OCI-LY1 (cell line): ENCODE measurements around the gene CCDC154.
A peak's percentile ranks its signal among the peaks of the same experiment; 100 is the strongest.

Source experiments
- H2AFZ ChIP-seq: fragments of 200-600 bp; sonication (generic), shearing (Covaris generic); 2 replicates; pipeline ENCODE4 v1.6.0; 2014; ENCODE audit warnings: antibody characterized with exemption, mild to moderate bottlenecking, low read length
- H3F3A ChIP-seq: fragments of 200-600 bp; sonication (generic), shearing (Covaris generic); 2 replicates; pipeline ENCODE4 v1.6.0; 2014; ENCODE audit warnings: mild to moderate bottlenecking, antibody characterized with exemption, low read length, moderate library complexity; ENCODE audit not compliant: insufficient read depth
- H3K27ac ChIP-seq: fragments of 200-600 bp; sonication (generic); 2 replicates; pipeline ENCODE4 v1.5.1; 2014; ENCODE audit warnings: low read length, mixed run types, mild to moderate bottlenecking, low read depth; ENCODE audit not compliant: poor library complexity, severe bottlenecking
- H3K27me3 ChIP-seq: fragments of 200-600 bp; sonication (generic); 2 replicates; pipeline ENCODE4 v1.6.0; 2014; ENCODE audit warnings: antibody characterized with exemption, mild to moderate bottlenecking, low read length, moderate library complexity; ENCODE audit not compliant: insufficient read depth
- H3K36me3 ChIP-seq: fragments of 200-600 bp; sonication (generic); 2 replicates; pipeline ENCODE4 v1.6.1; 2014; ENCODE audit warnings: mild to moderate bottlenecking, antibody characterized with exemption, low read length, moderate library complexity, mixed read lengths; ENCODE audit not compliant: insufficient read depth
- H3K4me1 ChIP-seq: fragments of 200-600 bp; sonication (generic); 2 replicates; pipeline ENCODE4 v1.5.1; 2014; ENCODE audit warnings: mild to moderate bottlenecking, low read length, moderate library complexity; ENCODE audit not compliant: insufficient read depth, severe bottlenecking
- H3K4me2 ChIP-seq: fragments of 200-600 bp; sonication (generic), shearing (Covaris generic); 2 replicates; pipeline ENCODE4 v1.6.1; 2014; ENCODE audit warnings: low read length
- H3K4me3 ChIP-seq: fragments of 200-600 bp; sonication (generic); 2 replicates; pipeline ENCODE4 v1.5.1; 2014; ENCODE audit warnings: low read length, low read depth, mild to moderate bottlenecking, mixed read lengths; ENCODE audit not compliant: poor library complexity, severe bottlenecking
- H3K79me2 ChIP-seq: fragments of 200-600 bp; shearing (Covaris generic); 2 replicates; pipeline ENCODE4 v1.6.1; 2016; ENCODE audit warnings: mixed run types, low read length, mixed read lengths; ENCODE audit not compliant: insufficient read depth
- H3K9ac ChIP-seq: fragments of 200-600 bp; sonication (generic), shearing (Covaris generic); 2 replicates; pipeline ENCODE4 v1.6.1; 2014; ENCODE audit warnings: mild to moderate bottlenecking, low read length, mixed read lengths
- H3K9me2 ChIP-seq: fragments of 200-600 bp; sonication (generic), shearing (Covaris generic); 2 replicates; pipeline ENCODE4 v1.6.1; 2014; ENCODE audit warnings: low read depth, mild to moderate bottlenecking, low read length, mixed read lengths
- H3K9me3 ChIP-seq: fragments of 200-600 bp; shearing (Covaris generic); 2 replicates; pipeline ENCODE4 v1.6.1; 2014; ENCODE audit warnings: low read length, mixed read lengths
- H4K20me1 ChIP-seq: fragments of 200-600 bp; sonication (generic), shearing (Covaris generic); 2 replicates; pipeline ENCODE4 v1.6.0; 2016; ENCODE audit warnings: mild to moderate bottlenecking, low read length; ENCODE audit not compliant: insufficient read depth
- CTCF ChIP-seq: fragments of 200-600 bp; sonication (generic), shearing (Covaris generic); IDR thresholded peaks from 2 replicates; pipeline ENCODE4 v1.5.1; 2017; ENCODE audit warnings: mild to moderate bottlenecking, antibody characterized with exemption, low read length, moderate library complexity, mixed read lengths
- EZH2 ChIP-seq: fragments of 200-600 bp; sonication (generic), shearing (Covaris generic); IDR thresholded peaks from 2 replicates; pipeline ENCODE4 v1.8.0; 2017; ENCODE audit warnings: borderline replicate concordance, mixed run types, mild to moderate bottlenecking, antibody characterized with exemption, low read length, moderate library complexity, mixed read lengths

CCDC154 gene

GRCh38 chr16:1477033-1477432 is 32.7 kb upstream of the CCDC154 start:
- no peak for TF ChIP-seq EZH2
- TF ChIP-seq CTCF: no peak
- Histone ChIP-seq H3K4me2 (no peak overlapping the region), H3K36me3 (no peaks in the 10 kb centered on the region; the same call in 1 of the 2 replicates), H2AFZ (no peak overlapping the region), H3K27ac (no peak overlapping the region), H4K20me1 (no peaks in the 10 kb centered on the region), H3K9me3 (no peaks in the 10 kb centered on the region), H3K9ac (no peak overlapping the region), H3K79me2 (0 out of 2 replicates have a peak, but pooled peaks cover 5% of the 10 kb centered on the region), H3K9me2 (no peaks in the 10 kb centered on the region), H3K4me3 (no peak overlapping the region), H3F3A (no peaks in the 10 kb centered on the region), H3K4me1 (peaks cover 27% of the 10 kb centered on the region), H3K27me3 (peaks cover 4% of the 10 kb centered on the region; the same call in 1 of the 2 replicates)

DNA sequence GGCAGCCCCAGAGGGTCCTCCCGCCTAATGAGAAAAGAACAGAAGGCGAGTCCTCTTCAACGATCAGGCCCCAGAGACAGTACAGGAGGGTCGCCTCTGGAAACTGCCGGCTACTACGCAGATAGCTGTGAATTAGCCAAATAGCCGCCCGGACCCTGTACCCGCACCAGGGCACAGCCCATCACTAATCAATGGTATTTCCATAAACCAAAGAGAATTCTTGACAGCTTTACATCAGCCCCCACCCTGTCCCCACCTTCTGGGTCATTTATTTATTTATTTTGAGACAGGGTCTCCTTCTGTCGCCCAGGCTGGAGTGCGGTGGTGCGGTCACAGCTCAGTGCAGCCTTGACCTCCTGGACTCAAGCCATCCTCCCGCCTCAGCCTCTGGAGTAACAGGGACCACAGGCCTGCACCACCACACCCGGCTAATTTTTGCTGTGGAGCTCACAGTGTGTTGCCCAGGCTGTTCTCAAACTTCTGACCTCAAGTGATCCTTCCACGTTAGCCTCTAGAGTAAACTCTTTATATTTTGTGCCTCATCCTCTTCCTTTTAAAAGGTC is 31.3 kb upstream of the CCDC154 start:
- no peaks in the 10 kb centered on the region for H3K9me2 ChIP-seq
- no peaks in the 10 kb centered on the region for H3K27me3 ChIP-seq
- peak overlapping the region; percentile 93 for H3K4me2 ChIP-seq
- no peaks in the 10 kb centered on the region for H3K9me3 ChIP-seq
- H3F3A ChIP-seq: no peaks in the 10 kb centered on the region
- peak overlapping the region; percentile 95 for H3K9ac ChIP-seq
- no peaks in the 10 kb centered on the region; the same call in 1 of the 2 replicates for H3K36me3 ChIP-seq
- H3K27ac ChIP-seq: no peak overlapping the region
- H3K4me1 ChIP-seq: peaks cover 27% of the 10 kb centered on the region
- H2AFZ ChIP-seq: no peak overlapping the region
- peak overlapping the region; percentile 74 for H3K4me3 ChIP-seq
- H4K20me1 ChIP-seq: no peaks in the 10 kb centered on the region
- H3K79me2 ChIP-seq: 0 out of 2 replicates have a peak, but pooled peaks cover 5% of the 10 kb centered on the region
- no peak for TF ChIP-seq EZH2
- no peak for TF ChIP-seq CTCF

DNA sequence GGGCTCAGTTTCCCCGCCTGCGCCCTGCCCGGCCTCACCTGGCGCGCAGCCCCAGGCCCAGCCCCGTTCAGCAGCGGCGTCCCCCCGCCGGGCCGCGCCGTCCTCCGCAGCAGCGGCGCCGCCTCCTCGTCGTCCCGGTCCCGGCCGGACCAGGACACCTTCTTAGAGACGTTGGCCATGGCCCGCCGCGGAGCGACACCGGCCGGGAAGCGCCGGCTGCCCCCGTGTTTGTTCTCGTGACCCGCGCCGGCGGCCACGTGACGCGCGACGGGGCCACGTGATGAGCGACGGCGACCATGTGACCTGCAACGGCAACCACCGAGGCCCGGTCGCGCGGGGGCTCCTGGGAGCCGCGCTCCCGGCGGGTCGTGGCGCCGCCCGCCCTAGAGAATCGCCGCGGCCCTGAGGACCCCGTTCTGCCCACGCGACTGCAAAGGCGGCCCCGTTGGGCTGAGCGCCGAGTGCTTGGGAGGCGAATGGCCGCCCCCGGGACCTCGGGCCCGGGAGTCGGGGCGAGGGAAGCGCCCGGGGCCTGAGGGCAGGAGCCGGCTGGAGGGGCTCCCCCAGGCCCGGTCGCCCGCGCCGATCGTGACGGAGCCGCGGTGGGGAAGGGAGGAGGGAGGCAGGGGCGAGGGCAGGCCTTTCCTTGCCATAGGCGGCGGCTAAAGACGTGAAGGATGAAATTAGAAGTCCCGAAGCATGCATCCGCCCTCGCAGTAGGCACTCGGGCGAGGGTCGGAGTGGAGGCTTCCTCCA is 30.6 kb upstream of the CCDC154 start, which contains the start of gene CLCN7:
TSS of gene CLCN7 (minus strand) at position 233 of the 756 bp plus-strand sequence. CDS start at position 179, 54 bp downstream.
- H3K9ac ChIP-seq: peak within 1 kb of the TSS; percentile 95
- H3K4me1 ChIP-seq: peaks cover 27% of the 10 kb centered on the region
- no peaks in the 10 kb centered on the region for H3K9me3 ChIP-seq
- H3K27ac ChIP-seq: no peak within 1 kb of the TSS
- no peaks in the 10 kb centered on the region for H3F3A ChIP-seq
- no peak within 1 kb of the TSS for H2AFZ ChIP-seq
- no peaks in the 10 kb centered on the region for H4K20me1 ChIP-seq
- no peaks in the 10 kb centered on the region for H3K9me2 ChIP-seq
- no peaks in the 10 kb centered on the region; the same call in 1 of the 2 replicates for H3K36me3 ChIP-seq
- 0 out of 2 replicates have a peak, but pooled peaks cover 5% of the 10 kb centered on the region for H3K79me2 ChIP-seq
- TF ChIP-seq EZH2 (no peak), CTCF (no peak)
- peak within 1 kb of the TSS; percentile 74 for H3K4me3 ChIP-seq
- H3K27me3 ChIP-seq: no peaks in the 10 kb centered on the region
- peak within 1 kb of the TSS; percentile 93 for H3K4me2 ChIP-seq
